Activated CD8-positive, alpha-beta memory T cell treated with anti-CD3 and anti-CD28 coated beads for 48 hours (primary cell): ENCODE measurements around the gene CEP20.
"Not testable (repeated sequence)": the region's sequence is repeated elsewhere in the genome, so short reads cannot be mapped to it uniquely, and the experiment has no call there.

Experiments used
- DNase-seq, 3 experiments: peaks; one replicate each; pipeline ENCODE4 v3.0.0-alpha.2; 2020; ENCODE audit warnings: low read depth in 2 of 3, low spot score in 2 of 3

The CEP20 gene

DNA sequence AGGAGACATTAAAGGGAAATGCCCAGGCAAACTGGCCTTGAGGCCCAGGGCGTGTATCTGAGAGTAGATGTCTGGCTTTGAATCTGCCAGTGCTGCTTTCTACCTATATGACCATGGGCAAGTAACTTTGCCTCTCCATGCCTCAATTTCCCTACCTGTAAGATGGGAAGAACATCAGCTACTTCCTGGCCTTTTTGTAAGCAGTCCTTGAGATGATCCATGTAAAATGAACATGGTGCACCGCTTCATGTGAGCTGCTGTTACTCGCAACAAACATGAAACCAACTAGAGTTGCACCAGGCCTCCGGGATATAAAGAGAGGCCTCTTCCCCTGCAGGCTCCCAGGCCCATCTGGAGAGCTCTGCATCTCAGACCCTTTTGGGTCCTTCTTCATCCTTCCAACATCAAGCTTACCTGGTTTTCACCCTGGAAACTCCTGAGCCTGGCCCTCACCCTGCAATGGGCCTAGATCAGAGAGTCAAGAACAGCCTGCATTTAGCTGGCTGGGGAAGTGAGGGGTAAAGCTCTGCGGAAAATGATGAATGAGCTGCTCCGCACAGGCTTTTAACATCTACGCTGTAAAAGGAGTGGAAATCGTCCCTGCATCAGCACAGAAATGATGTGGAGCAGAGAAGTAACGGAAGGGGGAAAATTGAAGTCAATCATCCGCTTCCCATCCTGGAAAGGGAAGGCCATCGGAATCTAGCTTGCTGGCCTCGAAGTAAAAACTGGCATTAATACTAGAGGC is 29.3 kb downstream of the CEP20 start:
- no peak for DNase-seq

DNA sequence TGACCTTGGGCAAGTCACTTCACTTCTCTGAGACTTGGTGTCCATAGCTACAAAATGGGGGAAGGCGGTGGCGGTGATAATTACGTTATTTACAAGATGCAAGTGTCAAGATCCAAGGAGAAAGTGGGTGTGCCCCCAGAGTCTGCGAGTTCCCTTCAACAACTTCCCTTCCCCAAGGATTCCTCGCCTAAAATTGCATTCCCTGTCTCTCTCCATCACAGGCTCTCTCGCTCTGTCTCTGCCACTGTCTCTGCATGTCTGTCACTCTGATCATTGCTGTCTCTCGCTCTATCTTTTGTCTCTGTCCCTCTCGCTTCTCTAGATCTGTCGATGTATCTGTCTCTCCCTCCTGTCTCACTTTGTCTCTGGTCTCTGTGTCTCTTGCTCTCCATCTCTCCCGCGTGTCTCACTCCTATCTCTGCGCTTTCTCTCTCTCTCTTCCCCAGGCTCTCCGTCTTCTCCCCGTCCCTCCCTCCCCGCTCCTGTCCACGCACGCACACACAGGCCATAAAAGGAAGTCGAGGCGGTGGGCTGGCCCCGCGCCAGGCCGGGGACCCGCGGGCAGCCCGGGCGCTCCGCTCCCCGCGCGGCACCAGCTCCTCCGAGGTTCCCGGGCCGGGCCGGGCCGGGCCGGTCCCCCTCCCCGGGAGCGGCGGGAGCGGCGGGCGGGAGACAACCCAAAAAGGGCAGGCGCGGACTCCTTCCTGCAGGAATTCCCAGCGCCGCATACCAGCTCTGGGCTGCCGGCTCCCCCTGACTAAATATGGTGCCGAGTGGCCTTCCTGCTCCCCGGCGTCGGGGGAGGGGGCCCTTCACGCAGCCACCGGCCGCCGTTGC is 30.5 kb downstream of the CEP20 start:
- DNase-seq: no peak

DNA sequence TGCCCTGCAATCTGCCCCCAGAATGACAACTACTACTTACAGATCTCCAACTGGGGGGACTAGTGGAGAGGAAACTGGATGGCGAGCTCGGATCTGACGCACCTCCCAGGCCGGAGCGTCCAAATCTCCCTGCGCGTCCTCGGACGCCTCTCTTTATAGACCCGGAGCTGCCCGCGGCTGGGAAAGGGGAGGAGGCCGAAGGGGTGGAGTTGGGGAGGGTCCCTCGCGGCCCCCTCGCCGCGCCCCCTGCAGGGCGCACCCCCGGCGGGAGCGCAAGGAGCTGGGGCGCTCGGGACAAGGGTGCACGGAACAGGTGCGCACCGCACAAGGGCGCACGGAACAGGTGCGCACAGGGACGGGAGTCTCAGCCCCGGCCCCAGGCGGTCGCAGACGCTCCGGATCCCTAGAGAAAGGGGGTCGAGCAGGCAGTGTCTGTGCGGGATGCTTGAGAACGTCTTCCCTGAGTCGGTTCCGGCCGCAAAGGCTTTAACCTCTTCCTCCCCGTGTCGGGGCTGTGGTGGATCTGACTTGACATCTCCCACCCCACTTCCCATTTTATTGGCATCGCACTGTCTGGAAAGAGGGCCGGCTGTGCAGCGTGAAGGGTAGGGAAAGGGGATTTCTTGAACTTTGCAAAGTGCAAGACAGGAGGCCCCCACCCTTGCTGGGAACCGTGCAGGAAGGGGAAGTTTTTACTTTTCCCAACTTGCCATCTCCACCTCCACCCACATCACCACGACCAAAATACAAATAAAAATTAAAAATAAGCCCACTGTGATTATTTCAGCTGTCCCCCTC is 31.3 kb downstream of the CEP20 start, which contains the start of gene MYH11:
Gene MYH11 (minus strand): TSS at position 128 of the 798 bp plus-strand sequence. CDS start 18,776 bp downstream, outside the sequence.
- DNase-seq: no peak

DNA sequence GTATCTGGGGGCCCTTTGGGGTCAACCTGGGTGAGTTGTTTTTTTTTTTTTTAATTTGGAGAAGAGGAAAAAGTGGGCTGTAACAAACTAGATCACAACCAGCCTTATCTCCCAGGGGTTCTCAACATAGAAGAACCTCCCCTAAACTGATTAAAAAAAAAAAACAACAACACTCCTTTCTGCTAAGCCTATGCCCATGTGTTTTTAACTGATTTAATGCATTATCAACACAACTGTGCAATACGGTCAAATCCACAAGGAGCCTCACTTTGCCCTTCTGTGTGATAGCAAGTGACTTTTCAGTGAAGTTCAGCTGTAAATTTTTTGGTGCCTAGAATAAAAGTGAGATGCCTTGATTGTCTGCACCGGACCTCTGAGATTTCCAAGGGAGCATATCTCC is 32.2 kb downstream of the CEP20 start:
- DNase-seq: no peak

DNA sequence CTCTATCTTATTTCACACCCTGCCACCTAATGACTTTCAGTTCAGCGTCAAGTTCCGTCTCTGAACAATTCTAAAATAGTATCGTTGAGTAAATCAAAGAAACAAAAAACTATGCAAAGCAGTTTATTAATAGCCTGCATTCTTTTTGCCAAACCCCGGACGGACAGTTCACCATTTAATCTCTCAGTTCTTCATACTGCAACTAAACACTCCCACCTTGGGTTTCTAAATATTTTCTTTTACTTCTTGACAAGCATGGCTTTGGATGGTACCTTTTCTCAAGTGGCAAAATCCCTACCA is 32.7 kb downstream of the CEP20 start:
- DNase-seq: no peak

DNA sequence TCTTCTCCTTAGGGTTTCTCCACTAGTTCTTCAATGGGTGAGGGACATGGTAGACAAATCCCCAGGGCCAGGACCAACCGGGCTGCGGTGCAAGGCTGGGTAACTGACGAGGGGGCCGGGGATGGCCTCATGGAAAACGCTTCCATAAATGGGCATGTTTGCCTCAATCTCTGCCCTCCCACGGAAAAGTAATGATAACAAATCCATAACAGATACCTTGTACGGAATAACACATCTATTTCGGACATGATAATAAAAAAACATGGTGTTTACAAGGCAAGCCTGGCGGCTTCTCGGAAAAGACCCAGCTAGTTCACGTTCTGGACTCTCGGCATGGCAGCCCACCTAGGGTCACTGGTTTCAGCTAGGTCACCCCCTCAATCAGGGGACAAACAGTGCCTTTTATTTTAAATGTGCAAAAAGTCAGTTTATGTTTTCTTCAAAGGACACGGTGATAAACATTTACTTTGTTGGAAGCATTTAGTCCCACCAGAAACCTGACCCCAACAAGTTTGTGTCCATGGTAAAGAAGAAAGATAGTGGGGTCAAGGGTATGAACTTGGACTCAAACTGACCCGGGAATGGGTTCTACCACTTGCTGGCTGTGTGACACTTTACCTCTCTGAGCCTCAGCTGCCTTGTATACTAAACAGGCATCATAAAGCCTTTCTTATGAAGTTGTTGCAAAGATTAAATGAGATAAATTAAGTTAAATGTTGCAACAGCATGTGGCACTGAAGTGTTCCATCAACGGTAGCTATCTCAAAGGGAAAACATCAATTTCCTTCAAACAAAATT is 33.3 kb downstream of the CEP20 start:
- no peak for DNase-seq

DNA sequence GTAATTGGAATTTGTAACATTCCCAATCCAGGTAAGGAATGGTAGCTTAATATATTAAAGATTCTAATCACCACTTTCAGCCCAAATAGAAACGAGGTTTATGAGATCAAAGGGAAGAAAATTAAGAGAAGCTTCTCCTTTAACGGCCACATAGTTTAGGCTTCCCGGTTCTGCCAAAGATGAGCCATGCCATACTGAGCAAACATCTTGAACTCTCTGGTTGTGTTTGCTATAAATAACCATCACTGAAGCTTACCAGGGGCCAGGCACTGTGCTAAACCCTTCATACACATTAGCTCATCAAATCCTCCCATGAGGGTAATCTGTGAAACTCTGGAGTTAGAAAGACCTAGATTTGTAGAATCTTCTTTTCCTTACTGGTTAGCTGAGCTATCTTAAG is 34.3 kb downstream of the CEP20 start:
- no peak for DNase-seq

DNA sequence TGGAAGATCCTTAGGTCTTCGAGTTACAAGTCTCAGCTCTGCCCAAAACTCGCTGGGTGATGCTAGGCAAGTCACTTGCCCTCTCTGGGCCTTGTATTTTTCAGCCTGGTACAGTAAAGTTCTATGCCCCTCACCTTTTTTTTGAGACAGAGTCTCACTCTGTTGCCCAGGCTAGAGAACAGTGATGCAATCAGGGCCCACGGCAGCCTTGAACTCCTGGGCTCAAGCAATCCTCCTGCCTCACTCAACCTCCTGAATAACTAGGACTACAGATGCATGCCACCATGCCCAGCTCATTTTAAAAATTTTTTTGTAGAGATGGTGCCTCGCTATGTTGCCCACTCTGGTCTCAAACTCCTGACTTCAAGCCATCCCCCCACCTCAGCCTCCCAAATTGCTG is 35.4 kb downstream of the CEP20 start:
- DNase-seq: no peak

DNA sequence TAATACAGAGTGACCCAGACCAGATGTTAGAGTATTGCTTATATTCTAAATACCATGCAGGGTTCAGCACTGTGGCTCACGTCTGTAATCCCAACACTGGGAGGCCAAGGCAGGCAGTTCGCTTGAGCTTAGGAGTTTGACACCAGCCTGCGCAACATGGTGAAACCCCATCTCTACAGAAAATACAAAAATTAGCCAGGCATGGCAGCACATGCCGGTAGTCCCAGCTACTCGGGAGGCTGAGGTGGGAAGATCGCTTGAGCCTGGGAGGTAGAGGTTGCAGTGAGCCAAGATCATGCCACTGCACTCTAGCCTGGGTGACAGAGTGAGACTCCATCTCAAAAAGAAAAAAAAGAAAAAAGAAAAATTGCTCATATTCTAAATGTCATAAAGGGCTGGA is 37.8 kb downstream of the CEP20 start:
- not testable (repeated sequence) for DNase-seq

DNA sequence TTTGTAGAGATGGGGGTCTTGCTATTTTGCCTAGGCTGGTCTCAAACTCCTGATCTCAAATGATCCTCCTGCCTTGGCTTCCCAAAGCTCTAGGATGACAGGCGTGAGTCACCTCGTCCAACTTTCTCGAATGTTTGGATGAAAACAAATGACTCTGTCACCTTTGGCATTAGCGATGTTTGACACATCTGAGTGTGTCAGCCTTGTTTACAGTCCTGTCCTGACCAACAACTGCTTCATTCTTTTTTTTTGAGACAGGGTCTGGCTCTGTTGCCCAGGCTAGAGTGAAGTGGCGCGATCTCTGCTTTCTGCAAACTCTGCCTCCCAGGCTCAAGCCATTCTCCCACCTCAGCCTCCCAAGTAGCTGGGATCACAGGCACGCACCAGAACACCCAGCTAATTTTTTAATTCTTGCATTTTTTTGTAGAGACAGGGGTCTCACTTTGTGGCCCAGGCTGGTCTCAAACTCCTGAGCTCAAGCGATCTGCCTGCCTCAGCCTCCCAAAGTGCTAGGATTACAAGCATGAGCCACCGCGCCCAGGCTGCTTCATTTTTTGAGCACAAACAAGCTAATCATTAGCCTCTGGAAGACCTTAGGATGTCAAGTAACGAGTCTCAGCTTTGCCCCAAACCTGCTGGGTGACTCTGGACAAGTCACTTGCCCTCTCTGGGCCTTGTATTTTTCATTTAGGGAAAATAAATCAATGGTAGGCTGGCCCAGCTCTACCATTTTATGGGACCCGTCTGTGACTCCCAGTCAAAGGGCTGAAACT is 39.0 kb downstream of the CEP20 start:
- DNase-seq: no peak

DNA sequence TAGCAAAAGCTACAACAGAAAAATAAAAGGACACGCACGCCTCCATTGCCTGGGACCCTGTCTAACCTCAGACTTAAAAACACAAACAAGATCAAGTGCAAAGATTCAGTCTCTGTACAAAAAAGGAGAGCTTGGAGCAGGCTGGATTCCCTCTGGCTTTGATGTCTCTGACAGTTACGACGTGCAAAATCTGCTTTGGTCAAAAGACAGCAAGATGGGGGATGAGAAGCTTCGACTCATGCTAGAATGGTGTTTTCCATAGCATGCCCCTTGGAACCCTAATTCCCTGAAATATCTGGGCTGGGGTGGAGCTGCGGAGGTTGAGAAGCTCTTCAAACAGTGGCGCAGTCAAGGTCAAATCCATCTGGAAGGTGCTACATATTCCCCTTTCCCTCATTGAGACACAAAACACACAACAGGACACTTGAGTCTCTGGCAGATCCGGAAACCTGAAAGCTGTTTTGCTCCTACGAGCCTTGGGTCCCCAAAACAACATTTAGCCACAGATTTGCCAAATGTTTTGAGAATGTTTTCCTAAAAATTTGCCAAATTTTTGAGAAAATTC is 40.7 kb downstream of the CEP20 start:
- DNase-seq: no peak

DNA sequence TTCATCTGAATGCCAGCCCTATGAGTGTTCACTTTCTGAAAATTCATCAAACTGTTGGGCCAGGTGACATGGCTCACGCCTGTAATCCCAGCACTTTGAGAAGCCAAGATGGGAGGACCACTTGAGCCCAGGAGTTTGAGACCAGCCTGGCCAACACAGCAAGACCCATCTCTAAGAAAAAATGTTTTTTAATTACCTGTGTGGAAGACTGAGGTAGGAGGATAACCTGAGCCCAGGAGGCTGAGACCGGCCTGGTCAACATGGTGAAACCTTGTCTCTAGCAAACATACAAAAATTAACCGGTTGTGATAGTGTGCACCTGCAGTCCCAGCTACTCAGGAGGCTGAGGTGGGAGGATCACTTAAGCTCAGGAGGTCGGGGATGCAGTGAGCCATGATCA is 41.9 kb downstream of the CEP20 start:
- DNase-seq: no peak

DNA sequence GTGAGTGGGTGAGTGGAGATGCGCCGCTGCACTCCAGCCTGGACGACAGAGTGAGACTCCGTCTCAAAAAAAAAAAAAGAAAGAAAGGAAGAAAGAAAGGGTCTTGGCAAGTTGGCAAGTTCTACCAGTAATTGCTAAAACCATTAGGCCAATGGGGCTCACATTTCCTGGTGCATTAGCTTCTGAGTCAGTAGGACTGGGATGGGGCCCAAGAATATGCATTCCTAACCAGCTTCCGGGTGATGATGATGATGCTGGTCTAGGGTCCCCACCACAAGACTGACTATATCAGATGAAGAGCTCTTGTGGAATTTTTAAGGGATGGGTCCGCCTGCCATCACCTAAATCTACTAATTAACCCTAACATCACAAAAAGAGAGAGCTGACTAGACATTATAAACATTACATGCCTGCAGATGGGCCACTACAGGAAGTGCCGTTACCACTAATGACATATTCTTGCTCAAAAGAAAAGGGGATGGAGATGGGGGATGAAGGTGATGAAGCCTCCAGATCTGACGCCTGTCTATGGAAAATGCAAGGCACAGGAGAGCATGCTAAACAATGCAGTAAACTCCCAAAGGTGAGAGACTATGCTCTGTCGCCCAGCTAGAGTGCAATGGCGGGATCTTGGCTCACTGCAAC is 44.6 kb downstream of the CEP20 start:
- no peak for DNase-seq

DNA sequence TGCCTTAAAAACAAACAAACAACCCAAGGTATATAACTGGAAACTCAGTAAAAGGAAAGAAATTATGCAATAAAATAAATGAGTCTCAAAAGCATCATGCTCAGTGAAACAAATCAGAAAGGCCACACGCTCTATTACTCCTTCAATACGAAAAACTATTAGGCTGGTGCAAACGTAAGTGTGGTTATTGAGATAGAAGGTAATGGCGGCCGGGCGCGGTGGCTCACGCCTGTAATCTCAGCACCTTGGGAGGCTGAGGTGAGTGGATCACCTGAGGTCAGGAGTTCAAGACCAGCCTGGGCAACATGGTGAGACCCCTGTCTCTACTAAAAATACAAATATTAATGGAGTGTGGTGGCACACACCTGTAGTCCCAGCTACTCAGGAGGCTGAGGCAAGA is 49.2 kb downstream of the CEP20 start:
- DNase-seq: not testable (repeated sequence)

DNA sequence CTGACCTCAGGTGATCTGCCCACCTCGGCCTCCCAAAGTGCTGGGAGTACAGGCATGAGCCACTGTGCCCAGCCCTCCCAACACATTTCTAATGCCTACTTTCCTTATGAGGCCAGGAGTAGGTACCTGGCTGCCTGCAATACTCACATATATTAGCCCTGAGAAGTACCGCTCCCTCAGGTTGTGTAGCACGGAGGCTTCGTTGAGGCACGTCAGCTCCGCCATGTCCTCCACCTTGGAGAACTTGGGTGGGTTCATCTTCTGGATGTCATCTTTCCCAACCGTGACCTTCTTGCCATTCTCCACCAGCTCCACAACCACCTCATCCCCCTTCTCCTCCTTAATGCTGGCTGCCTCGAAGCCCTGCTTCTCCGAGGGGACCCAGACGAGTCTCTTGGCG is 50.6 kb downstream of the CEP20 start:
- no peak for DNase-seq

DNA sequence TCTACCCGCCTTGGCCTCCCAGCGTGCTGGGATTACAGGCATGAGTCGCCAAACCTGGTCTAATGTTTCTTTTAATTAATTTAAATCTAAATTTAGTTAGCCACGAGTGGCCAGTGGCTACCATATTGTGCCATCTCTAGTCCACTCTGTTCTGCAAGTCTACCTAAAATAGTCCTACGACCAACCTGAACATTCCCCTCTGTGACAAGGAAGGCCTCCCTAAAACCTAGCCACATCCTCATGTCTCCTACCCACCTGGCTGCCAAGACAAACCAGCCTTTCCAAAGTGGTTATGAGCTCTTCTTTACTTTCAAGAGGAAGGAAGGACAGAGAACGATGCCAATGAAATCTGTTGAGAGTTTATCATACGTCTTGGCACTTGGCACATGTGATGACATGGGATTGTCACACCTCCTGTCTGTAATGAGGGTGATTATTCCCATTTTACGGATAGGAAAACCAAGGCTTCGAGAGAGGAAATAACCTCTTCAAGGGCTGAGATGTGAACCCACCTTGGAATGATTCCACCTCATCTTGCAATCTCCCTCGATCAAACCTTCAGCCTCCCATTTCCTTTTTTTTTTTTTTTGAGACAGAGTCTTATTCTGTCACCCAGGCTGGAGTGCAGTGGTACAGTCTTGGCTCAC is 51.3 kb downstream of the CEP20 start:
- no peak for DNase-seq

DNA sequence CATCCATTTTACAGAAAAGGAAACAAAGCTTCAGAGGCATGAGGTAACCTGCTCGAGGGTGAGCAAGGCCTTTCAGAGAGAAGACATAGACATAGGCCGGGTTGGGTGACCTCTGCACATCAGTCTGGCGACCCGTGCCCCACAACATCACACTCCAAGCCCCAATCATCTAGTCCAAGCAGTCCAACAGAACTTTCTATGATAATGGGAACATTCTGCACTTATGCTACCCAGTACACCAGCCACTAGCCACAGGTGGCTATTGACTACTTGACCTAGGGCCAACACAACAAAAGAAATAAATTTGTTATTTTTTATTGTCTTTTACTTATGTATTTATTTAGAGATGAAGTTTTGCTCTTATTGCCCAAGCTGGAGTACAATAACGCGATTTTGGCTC is 52.3 kb downstream of the CEP20 start:
- DNase-seq: no peak

DNA sequence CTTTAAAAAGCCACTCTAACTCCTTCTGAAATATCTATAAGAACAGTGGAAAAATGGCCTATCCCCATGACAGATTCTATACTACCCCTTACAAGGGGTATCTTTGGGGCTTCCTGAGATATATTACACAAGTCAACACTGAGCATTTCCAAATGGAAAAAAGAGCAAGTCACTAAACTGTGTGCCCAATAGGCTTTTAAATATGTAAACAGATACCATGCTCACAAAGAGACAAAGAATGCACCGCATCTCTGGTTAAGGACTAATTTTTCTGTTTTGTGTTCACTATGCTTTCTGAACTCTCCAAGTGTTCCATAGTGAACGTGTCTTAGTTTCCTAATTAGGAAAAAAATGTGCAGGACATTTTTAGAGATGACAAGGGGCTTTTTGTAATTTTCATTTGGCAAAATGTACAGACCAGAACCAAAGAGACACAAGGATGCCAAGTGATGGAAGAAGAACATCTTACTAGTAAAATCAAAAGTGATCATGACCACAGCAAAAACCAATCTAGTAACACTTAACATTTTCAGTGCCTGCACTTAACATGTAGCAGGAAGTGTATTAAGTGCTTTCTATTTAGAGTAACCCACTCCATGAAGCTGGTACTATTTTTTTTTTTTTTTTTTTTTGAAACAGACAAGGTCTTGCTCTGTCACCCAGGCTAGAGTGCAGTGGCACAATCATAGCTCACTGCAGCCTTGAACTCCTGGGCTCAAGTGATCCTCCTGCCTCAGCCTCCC is 53.1 kb downstream of the CEP20 start:
- no peak for DNase-seq
